NT2/D1 (cell line): ENCODE measurements around the gene RAC2.

ENCODE experiments used
- SUZ12 ChIP-seq: IDR thresholded peaks from 2 replicates; pipeline ENCODE4 v1.6.1; 2011; ENCODE audit not compliant: insufficient read length, insufficient read depth; ENCODE audit errors: extremely low read depth
- YY1 ChIP-seq: IDR thresholded peaks from 2 replicates; pipeline ENCODE4 v1.6.1; 2011; ENCODE audit not compliant: insufficient read length, insufficient read depth
- ZNF274 ChIP-seq: IDR thresholded peaks from 2 replicates; pipeline ENCODE4 v1.6.1; 2011; ENCODE audit warnings: mild to moderate bottlenecking, low read depth, low read length

DNA sequence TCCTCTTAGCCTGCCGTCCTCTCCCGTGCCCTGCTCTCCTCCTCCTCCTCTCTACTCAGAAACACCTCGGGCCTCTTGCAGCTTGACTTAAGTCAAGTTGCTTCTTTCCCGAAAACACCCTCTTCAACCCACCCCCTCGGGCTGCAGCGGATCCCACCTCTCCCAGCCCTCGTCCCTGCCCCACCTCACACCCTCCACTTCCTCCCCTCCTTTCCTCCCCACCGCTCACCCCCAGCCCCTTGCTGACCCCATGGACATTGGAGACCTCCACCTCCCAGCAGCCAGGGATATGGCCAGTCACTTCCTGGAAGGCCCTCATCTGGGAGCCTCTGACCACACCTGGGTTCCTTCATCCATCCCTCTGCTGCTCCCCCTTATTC, 29.8 kb upstream of the RAC2 start:
- TF ChIP-seq YY1 (no peak), SUZ12 (no peak), ZNF274 (no peak)
